ENCODE measurements around the gene ASMTL.

The ASMTL gene

DNA sequence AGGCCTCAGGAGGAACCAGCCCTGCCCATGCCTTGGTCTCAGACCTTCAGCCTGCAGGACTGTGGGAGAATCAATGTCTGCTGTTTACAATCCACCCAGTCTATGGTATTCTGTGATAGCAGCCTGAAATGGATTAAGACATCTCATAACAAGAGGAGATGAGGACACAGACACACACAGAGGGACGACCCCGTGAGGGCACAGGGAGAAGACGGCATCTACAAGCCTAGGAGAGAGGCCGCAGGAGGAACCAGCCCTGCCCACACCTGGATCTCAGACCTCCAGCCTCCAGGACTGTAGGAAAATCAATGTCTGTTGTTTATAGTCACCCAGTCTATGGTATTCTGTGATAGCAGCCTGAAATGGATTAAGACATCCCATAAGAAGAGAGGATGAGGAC lies 64.1 kb downstream of the ASMTL start:
- H3K4me3 ChIP-seq (ENCODE audit: low read depth, low read length) = no peak overlapping the region
- no peak for DNase-seq
- H3K27ac ChIP-seq = no peak overlapping the region
- TF ChIP-seq, protein P1, sequence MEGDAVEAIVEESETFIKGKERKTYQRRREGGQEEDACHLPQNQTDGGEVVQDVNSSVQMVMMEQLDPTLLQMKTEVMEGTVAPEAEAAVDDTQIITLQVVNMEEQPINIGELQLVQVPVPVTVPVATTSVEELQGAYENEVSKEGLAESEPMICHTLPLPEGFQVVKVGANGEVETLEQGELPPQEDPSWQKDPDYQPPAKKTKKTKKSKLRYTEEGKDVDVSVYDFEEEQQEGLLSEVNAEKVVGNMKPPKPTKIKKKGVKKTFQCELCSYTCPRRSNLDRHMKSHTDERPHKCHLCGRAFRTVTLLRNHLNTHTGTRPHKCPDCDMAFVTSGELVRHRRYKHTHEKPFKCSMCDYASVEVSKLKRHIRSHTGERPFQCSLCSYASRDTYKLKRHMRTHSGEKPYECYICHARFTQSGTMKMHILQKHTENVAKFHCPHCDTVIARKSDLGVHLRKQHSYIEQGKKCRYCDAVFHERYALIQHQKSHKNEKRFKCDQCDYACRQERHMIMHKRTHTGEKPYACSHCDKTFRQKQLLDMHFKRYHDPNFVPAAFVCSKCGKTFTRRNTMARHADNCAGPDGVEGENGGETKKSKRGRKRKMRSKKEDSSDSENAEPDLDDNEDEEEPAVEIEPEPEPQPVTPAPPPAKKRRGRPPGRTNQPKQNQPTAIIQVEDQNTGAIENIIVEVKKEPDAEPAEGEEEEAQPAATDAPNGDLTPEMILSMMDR (IDR thresholded peaks at IDR 0.05; ENCODE audit: low read depth, low read length, missing control alignments) = no peak
- H3K27me3 ChIP-seq (replicated peaks) = no peaks in the 10 kb centered on the region
- in situ Hi-C loops (cut with HindIII; ENCODE audit: low pct_ligation_motif_present, low sequenced_read_pairs) = no loop called here
- peaks cover 69% of the 10 kb centered on the region for H3K36me3 ChIP-seq (replicated peaks)

DNA sequence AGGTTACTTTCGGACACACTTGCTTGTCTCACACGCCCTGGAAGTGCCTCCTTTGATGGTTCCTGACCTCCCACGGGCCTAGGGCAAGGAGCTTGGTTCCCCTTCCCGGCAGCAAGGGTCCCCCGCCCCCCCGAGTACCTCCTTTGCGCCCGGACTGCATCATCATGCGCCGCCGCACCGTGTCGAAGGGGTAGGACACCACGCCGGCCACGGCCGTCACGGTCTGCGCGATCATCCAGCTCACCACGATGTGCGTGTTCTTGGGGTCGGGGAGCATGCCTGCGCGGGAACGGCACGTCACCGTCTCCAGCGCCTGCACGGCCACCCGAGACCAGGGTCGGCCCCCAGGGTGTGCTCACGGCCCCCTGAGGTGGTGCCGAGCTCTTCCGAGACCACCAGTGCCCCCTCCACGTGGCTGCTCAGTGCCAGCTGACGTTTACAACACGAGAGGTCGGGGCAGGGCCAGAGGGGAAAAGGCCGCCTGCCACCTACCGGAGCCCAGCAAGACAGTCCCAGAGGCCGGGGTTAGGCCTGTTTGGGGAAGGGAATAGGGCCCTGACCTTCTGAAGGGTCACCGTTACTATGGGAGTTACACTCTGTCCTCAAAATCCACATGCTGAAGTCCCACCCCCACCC lies 65.5 kb downstream of the ASMTL start:
- Histone ChIP-seq H3K27ac (no peak overlapping the region), H3K36me3 (replicated peaks) (peaks cover 69% of the 10 kb centered on the region), H3K27me3 (replicated peaks) (no peaks in the 10 kb centered on the region), H3K4me3 (ENCODE audit: low read depth, low read length) (no peak overlapping the region)
- in situ Hi-C loops (cut with HindIII; ENCODE audit: low pct_ligation_motif_present, low sequenced_read_pairs) = no loop called here
- no peak for DNase-seq
- TF ChIP-seq, protein P1 (IDR thresholded peaks at IDR 0.05; ENCODE audit: low read depth, low read length, missing control alignments) = no peak

DNA sequence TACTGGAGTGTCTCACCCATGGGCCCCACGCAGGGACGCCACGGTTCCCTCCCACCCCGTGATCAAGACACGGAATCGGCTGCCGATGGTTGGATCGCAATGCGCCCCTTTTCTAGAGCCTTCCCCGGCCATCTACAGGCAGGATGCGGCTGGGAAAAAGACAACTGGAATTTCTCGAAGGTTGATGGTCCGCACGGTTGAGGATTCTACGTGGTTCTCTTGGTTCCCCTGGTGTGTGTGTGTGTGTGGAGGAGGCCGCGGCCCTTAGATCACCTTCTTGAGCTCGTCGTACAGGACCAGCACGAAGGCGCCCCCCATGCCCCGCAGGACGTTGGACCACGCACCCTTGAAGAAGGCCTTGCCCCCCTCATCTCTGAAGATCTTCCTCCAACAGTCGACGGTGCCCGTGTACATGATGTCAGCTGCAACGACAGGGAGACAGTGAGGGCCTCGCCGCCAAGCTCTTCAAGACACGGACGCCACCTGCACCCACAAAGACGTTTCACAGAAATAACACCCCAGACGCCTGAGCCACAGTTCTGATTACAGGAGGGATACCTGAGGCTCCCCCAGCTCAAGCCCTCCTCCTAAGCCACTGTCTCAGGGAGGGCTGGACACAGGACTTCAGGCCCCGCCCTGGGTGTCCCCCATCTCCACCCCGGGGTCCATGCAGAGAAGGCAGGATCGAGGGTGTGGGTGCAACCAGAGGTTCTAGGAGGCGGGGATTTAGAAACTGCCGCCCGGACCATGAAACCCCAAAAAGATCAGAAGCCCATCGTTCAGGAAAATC lies 66.2 kb downstream of the ASMTL start:
- Histone ChIP-seq H3K4me3 (ENCODE audit: low read depth, low read length) (no peak overlapping the region), H3K27ac (no peak overlapping the region), H3K36me3 (replicated peaks) (peaks cover 69% of the 10 kb centered on the region), H3K27me3 (replicated peaks) (no peaks in the 10 kb centered on the region)
- in situ Hi-C loops (cut with HindIII; ENCODE audit: low pct_ligation_motif_present, low sequenced_read_pairs) = no loop called here
- no peak for DNase-seq
- TF ChIP-seq, protein P1 (IDR thresholded peaks at IDR 0.05; ENCODE audit: low read depth, low read length, missing control alignments) = no peak

DNA sequence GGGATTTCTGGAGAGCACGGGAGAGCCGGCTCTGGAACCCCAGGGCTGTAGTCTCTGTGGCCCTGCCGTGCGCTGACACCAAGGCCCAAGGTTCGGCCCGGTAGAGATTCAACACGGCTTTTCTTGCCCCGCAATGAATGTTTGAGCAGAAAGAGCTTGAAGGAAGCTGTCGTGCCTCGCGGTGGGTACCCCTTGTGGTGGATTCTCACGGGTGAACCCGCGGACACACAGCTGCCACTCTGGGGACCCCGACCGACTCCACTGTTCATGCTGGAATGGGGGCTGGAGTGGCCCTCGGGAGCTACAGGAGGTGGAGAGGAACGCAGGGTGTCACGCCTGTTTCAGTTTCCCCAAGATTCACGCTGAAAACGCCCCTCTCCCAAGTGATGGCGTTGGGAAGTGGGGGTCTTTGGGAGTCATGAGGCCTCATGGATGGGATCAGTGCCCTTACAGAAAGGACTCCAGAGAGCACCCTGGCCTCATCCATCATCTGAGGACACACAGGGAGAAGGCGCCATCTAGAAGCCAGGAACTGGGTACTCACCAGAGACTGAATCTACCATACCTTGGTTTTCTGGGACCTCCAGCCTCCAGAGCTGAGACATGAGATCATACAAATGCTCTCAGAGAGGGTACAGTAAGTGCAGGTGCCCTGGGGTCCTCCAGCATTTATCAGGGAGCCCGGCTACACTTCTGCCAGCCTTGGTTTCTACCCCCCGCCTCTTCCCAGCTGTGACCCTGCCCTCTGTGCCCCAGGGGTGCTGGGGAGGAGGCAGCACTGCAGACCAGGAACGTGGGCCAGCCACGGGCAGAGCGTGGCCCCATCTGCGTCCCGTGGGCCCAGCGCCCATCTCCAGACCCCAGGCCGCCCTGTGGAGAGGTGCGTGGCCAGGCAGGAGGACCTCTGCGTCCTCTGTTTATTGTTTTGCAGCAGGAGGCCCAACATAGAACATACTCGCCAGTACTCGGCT lies 67.2 kb downstream of the ASMTL start:
- Histone ChIP-seq H3K4me3 (ENCODE audit: low read depth, low read length) (no peak overlapping the region), H3K36me3 (replicated peaks) (peaks cover 64% of the 10 kb centered on the region), H3K27me3 (replicated peaks) (no peaks in the 10 kb centered on the region), H3K27ac (no peak overlapping the region)
- TF ChIP-seq, protein P1 (IDR thresholded peaks at IDR 0.05; ENCODE audit: low read depth, low read length, missing control alignments) = no peak
- DNase-seq = no peak
- in situ Hi-C loops (cut with HindIII; ENCODE audit: low pct_ligation_motif_present, low sequenced_read_pairs) = no loop called here

DNA sequence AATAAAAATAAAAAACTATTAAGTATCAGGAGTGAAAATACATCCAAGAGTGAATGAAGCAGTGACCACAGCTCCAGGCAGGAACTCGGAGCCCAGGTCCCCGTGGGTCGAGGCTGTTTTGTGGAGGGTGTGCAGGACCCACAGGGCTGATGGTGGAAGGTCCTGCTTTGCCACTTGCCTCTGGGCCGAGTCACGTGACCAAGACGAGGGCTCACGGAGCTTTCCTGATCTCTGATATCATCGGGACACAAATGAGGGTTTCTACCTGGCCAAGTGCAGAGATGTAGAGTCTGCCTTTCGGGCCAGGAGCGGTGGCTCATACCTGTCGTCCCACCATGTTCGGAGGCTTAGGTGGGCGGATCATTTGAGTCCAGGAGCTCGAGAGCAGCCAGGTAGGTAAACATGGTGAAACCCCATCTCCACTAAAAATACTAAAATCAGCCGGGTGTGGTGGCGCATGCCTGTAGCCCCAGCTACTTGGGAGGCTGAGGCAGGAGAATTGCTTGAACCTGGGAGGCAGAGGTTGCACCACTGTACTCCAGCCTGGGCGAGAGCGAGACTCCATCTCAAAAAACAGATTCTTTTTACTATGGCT lies 68.0 kb downstream of the ASMTL start:
- DNase-seq = no peak
- Histone ChIP-seq H3K27ac (no peak overlapping the region), H3K27me3 (replicated peaks) (no peaks in the 10 kb centered on the region), H3K4me3 (ENCODE audit: low read depth, low read length) (no peak overlapping the region), H3K36me3 (replicated peaks) (peaks cover 58% of the 10 kb centered on the region)
- in situ Hi-C loops (cut with HindIII; ENCODE audit: low pct_ligation_motif_present, low sequenced_read_pairs) = no loop called here
- TF ChIP-seq, protein P1 (IDR thresholded peaks at IDR 0.05; ENCODE audit: low read depth, low read length, missing control alignments) = no peak

Data from brain microvascular endothelial cell (primary cell).